H1 (cell line): ENCODE data around the gene RAB38. TPM values are rescaled to one million over a fixed set of nuclear protein-coding genes. Genes with fewer than 3 reads are reported as not detected.

Source experiments
- CTCF ChIA-PET: fragments of 300-600 bp; sonication (Branson Sonifier 250); formaldehyde crosslinking; loops from one replicate; lab custom pipeline; 2021; ENCODE audit not compliant: partially characterized antibody; lab: Charles Lee
- POLR2A ChIA-PET: fragments of 300-600 bp; sonication (Branson Sonifier 250); formaldehyde crosslinking; loops from one replicate; lab custom pipeline; 2021; ENCODE audit warnings: inconsistent platforms; ENCODE audit not compliant: partially characterized antibody; lab: Charles Lee
- DNase-seq, 2 experiments: peaks; one replicate each; pipeline versions ENCODE4 v3.0.0 to v3.0.0-alpha.2; 2010 to 2022; ENCODE audit warnings: low spot score in 2 of 2, low read depth in 1 of 2, mixed read lengths in 1 of 2
- FAIRE-seq: peaks from 2 replicates; lab custom pipeline; 2011; peaks lifted over from hg19 to GRCh38; lab: Jason Lieb, UNC
- H2AFZ ChIP-seq: 2 replicates; pipeline ENCODE4 v1.8.1; 2012; ENCODE audit warnings: low read length, inconsistent platforms
- H2AK5ac ChIP-seq: 2 replicates; pipeline ENCODE4 v1.6.1; 2013; ENCODE audit warnings: low read depth, low read length
- H2BK120ac ChIP-seq: replicated peaks from 2 replicates; pipeline ENCODE3; 2013; ENCODE audit warnings: low read depth, low read length, inconsistent platforms
- H2BK12ac ChIP-seq: 2 replicates; pipeline ENCODE4 v1.6.1; 2013; ENCODE audit warnings: low read depth, low read length
- H2BK15ac ChIP-seq: 2 replicates; pipeline ENCODE4 v1.6.1; 2013; ENCODE audit warnings: low read length
- H2BK20ac ChIP-seq: 2 replicates; pipeline ENCODE4 v1.6.1; 2013; ENCODE audit warnings: low read length
- H2BK5ac ChIP-seq: 2 replicates; pipeline ENCODE4 v1.6.1; 2013; ENCODE audit warnings: low read depth, low read length
- H3K14ac ChIP-seq: 2 replicates; pipeline ENCODE4 v1.6.1; 2013; ENCODE audit warnings: inconsistent platforms; ENCODE audit not compliant: insufficient read length
- H3K18ac ChIP-seq: 2 replicates; pipeline ENCODE4 v1.6.1; 2013; ENCODE audit warnings: low read length; ENCODE audit errors: extremely low read depth
- H3K23ac ChIP-seq: 2 replicates; pipeline ENCODE4 v1.6.1; 2013; ENCODE audit warnings: inconsistent platforms; ENCODE audit not compliant: insufficient read length
- H3K23me2 ChIP-seq: 2 replicates; pipeline ENCODE4 v1.6.1; 2013; ENCODE audit warnings: low read depth, low read length
- H3K27ac ChIP-seq: 2 replicates; pipeline ENCODE4 v1.6.1; 2011; ENCODE audit warnings: low read depth, low read length, inconsistent platforms
- H3K27me3 ChIP-seq, 4 experiments: replicated peaks in 1 of 4; 1 replicate in 1 of 4; 2 replicates in 3 of 4; pipeline versions ENCODE4 v1.6.1 to v1.8.1; 2011 to 2013; ENCODE audit warnings: low read length in 3 of 4, mild to moderate bottlenecking in 3 of 4, inconsistent platforms in 2 of 4, mixed read lengths in 2 of 4, moderate library complexity in 1 of 4; ENCODE audit not compliant: control insufficient read depth in 3 of 4, insufficient read depth in 3 of 4; ENCODE audit errors: extremely low read depth in 1 of 4
- H3K36me3 ChIP-seq, 4 experiments: 2 replicates each; pipeline versions ENCODE4 v1.6.1 to v1.8.1; 2011 to 2013; ENCODE audit warnings: mild to moderate bottlenecking in 4 of 4, low read length in 3 of 4, moderate library complexity in 2 of 4, control low read depth in 1 of 4, inconsistent platforms in 1 of 4; ENCODE audit not compliant: insufficient read depth in 4 of 4, control insufficient read depth in 2 of 4
- H3K4ac ChIP-seq: replicated peaks from 2 replicates; pipeline ENCODE3; 2013; ENCODE audit warnings: low read length, low read depth, mixed read lengths, inconsistent platforms; ENCODE audit not compliant: insufficient read length
- H3K4me1 ChIP-seq, 4 experiments: replicated peaks in 1 of 4; 1 replicate in 1 of 4; 2 replicates in 3 of 4; pipeline versions ENCODE4 v1.6.1 to v1.8.1; 2011 to 2013; ENCODE audit warnings: low read length in 3 of 4, inconsistent platforms in 2 of 4, mixed read lengths in 1 of 4; ENCODE audit not compliant: insufficient read depth in 4 of 4, control insufficient read depth in 3 of 4
- H3K4me2 ChIP-seq, 2 experiments: 2 replicates each; pipeline versions ENCODE4 v1.6.1 to v1.8.1; 2011 to 2013; ENCODE audit warnings: low read depth in 2 of 2, low read length in 2 of 2, control low read depth in 1 of 2, inconsistent platforms in 1 of 2, mild to moderate bottlenecking in 1 of 2; ENCODE audit not compliant: insufficient read depth in 1 of 2
- H3K4me3 ChIP-seq, 4 experiments: fragments of 200-600, 300-600 bp in 1 of 4; sonication (generic), shearing (Covaris generic), sonication (Bioruptor Twin) in 1 of 4; 2 replicates each; pipeline versions ENCODE4 v1.5.1 to v1.8.1; 2011 to 2016; ENCODE audit warnings: low read length in 4 of 4, low read depth in 3 of 4, control low read depth in 2 of 4, inconsistent platforms in 2 of 4, mild to moderate bottlenecking in 2 of 4, mixed read lengths in 1 of 4, moderate library complexity in 1 of 4; ENCODE audit not compliant: insufficient read depth in 2 of 4; ENCODE audit errors: extremely low read depth in 1 of 4
- H3K56ac ChIP-seq: replicated peaks from 2 replicates; pipeline ENCODE3; 2013; ENCODE audit warnings: low read depth, mild to moderate bottlenecking, mixed read lengths, low read length, inconsistent platforms; ENCODE audit not compliant: insufficient read length
- H3K79me1 ChIP-seq: 2 replicates; pipeline ENCODE4 v1.6.1; 2013; ENCODE audit warnings: low read depth, low read length, control low read depth
- H3K79me2 ChIP-seq, 2 experiments: 2 replicates each; pipeline versions ENCODE4 v1.6.1 to v1.8.1; 2012 to 2013; ENCODE audit warnings: low read length in 2 of 2, mild to moderate bottlenecking in 2 of 2, inconsistent platforms in 1 of 2; ENCODE audit not compliant: insufficient read depth in 2 of 2, control insufficient read depth in 1 of 2
- H3K9ac ChIP-seq, 4 experiments: replicated peaks in 1 of 4; 1 replicate in 1 of 4; 2 replicates in 3 of 4; pipeline versions ENCODE4 v1.6.1 to v1.8.1; 2011 to 2013; ENCODE audit warnings: low read depth in 3 of 4, low read length in 3 of 4, control low read depth in 2 of 4, mild to moderate bottlenecking in 2 of 4, moderate library complexity in 2 of 4, inconsistent platforms in 1 of 4; ENCODE audit errors: extremely low read depth in 1 of 4
- H3K9me3 ChIP-seq, 2 experiments: 2 replicates each; pipeline versions ENCODE4 v1.6.1 to v1.8.1; 2012 to 2013; ENCODE audit warnings: mild to moderate bottlenecking in 2 of 2, moderate library complexity in 2 of 2, control low read depth in 1 of 2, inconsistent platforms in 1 of 2, low read depth in 1 of 2, low read length in 1 of 2, mixed read lengths in 1 of 2; ENCODE audit not compliant: insufficient read depth in 2 of 2
- H4K20me1 ChIP-seq, 2 experiments: replicated peaks in 1 of 2; 2 replicates each; pipeline versions ENCODE3 to v1.8.1; 2011 to 2013; ENCODE audit warnings: inconsistent platforms in 2 of 2, low read length in 2 of 2, mild to moderate bottlenecking in 1 of 2; ENCODE audit not compliant: insufficient read depth in 2 of 2, control insufficient read depth in 1 of 2
- H4K5ac ChIP-seq: 2 replicates; pipeline ENCODE4 v1.6.1; 2013; ENCODE audit warnings: low read length, low read depth, mixed read lengths, inconsistent platforms; ENCODE audit not compliant: insufficient read length
- H4K8ac ChIP-seq: 2 replicates; pipeline ENCODE4 v1.8.0; 2013; ENCODE audit warnings: mild to moderate bottlenecking, moderate library complexity, low read length, inconsistent platforms; ENCODE audit not compliant: insufficient read depth; ENCODE audit errors: extremely low read depth
- H4K91ac ChIP-seq: replicated peaks from 2 replicates; pipeline ENCODE3; 2013; ENCODE audit warnings: low read length, mixed read lengths, inconsistent platforms; ENCODE audit not compliant: insufficient read length
- ASH2L ChIP-seq: fragments of 200-600, 300-600 bp; sonication (generic); IDR thresholded peaks from one replicate; pipeline ENCODE4 v1.7.1; 2017; ENCODE audit warnings: low read length
- CBX8 ChIP-seq: fragments of 300-800, 300-1000 bp; sonication (generic); IDR thresholded peaks from 2 replicates; pipeline ENCODE4 v1.7.1; 2016; ENCODE audit warnings: low read depth, low read length, borderline replicate concordance
- EZH2 ChIP-seq: fragments of 200-600 bp; sonication (generic); IDR thresholded peaks from 2 replicates; pipeline ENCODE4 v1.7.1; 2012; ENCODE audit warnings: low read depth, mild to moderate bottlenecking, moderate library complexity, low read length, inconsistent platforms; ENCODE audit not compliant: severe bottlenecking
- HDAC2 ChIP-seq, 2 experiments: fragments of 300-600 bp in 1 of 2; sonication (generic) in 1 of 2; IDR thresholded peaks; 2 replicates each; pipeline ENCODE4 v1.6.1; 2011 to 2012; ENCODE audit warnings: low read depth in 2 of 2, low read length in 2 of 2, mild to moderate bottlenecking in 2 of 2, moderate library complexity in 2 of 2, borderline replicate concordance in 1 of 2, inconsistent platforms in 1 of 2
- KDM5A ChIP-seq: fragments of 200-600 bp; IDR thresholded peaks from 2 replicates; pipeline ENCODE4 v1.7.1; 2012; ENCODE audit warnings: mild to moderate bottlenecking, low read length, inconsistent platforms, mixed read lengths
- POLR2A ChIP-seq, 2 experiments: IDR thresholded peaks; 1 replicate in 1 of 2; 2 replicates in 1 of 2; pipeline ENCODE4 v1.6.1; 2011; ENCODE audit warnings: low read depth in 2 of 2, low read length in 2 of 2, mild to moderate bottlenecking in 2 of 2; ENCODE audit errors: control extremely low read depth in 1 of 2
- POLR2AphosphoS5 ChIP-seq: IDR thresholded peaks from 2 replicates; pipeline ENCODE4 v1.6.1; 2011; ENCODE audit warnings: low read depth, low read length
- ZNF274 ChIP-seq: IDR thresholded peaks from 2 replicates; pipeline ENCODE4 v1.7.0; 2012; ENCODE audit warnings: low read length, borderline replicate concordance; ENCODE audit errors: extremely low read depth
- WGBS, 2 experiments: shearing (Covaris generic) in 1 of 2; methylation state at CpG; one replicate each; pipeline versions ENCODE4 v1.1.6 to v1.1.7; 2013 to 2015; ENCODE audit warnings: low lambda C conversion rate in 2 of 2, mixed read lengths in 2 of 2, inconsistent platforms in 1 of 2, low coverage in 1 of 2, missing lambda C conversion rate in 1 of 2; ENCODE audit not compliant: insufficient replicate concordance in 2 of 2, insufficient coverage in 1 of 2, insufficient read length in 1 of 2; ENCODE audit errors: extremely low coverage in 1 of 2, missing lambda C conversion rate in 1 of 2; 5-methylcytosine and 5-hydroxymethylcytosine counted together
- polyA plus RNA-seq, 7 experiments: library from polyadenylated mRNA; depleted of rRNA in 3 of 7; stranded (reverse) in 5 of 7; unstranded in 2 of 7; fragments of >200 nt in 5 of 7; fragments of 200-250 nt in 2 of 7; gene quantifications; 1 replicate in 5 of 7; 2 replicates in 1 of 7; 4 replicates in 1 of 7; pipeline versions ENCODE4 v1.2.1 to v1.2.3, GENCODE V29; 2011 to 2013; ENCODE audit warnings: missing spikeins in 2 of 7, mixed read lengths in 2 of 7
- total RNA-seq: library from RNA; stranded (reverse); fragmentation: NEBNext Ultra II Directional; extraction: Animal tissue kit (Norgen Biotek cat#: 25700); gene quantifications from 2 replicates; pipeline ENCODE4 v1.2.1, GENCODE V29; 2021
- TF ChIP-seq, protein P1 (sequence below): IDR thresholded peaks from 2 replicates; pipeline ENCODE4 v1.6.1; 2012; ENCODE audit warnings: inconsistent platforms
- TF ChIP-seq, protein P2 (sequence below): IDR thresholded peaks from 2 replicates; pipeline ENCODE4 v1.6.1; 2011; ENCODE audit warnings: low read depth, mild to moderate bottlenecking, low read length; ENCODE audit not compliant: insufficient read depth

RAB38 gene
- total and polyA plus RNA-seq, 2 of the 8 experiments (the other 6 are each of a cell fraction or from before 2014, with no cell fraction given), result 15.4 to 16.5 TPM

DNA sequence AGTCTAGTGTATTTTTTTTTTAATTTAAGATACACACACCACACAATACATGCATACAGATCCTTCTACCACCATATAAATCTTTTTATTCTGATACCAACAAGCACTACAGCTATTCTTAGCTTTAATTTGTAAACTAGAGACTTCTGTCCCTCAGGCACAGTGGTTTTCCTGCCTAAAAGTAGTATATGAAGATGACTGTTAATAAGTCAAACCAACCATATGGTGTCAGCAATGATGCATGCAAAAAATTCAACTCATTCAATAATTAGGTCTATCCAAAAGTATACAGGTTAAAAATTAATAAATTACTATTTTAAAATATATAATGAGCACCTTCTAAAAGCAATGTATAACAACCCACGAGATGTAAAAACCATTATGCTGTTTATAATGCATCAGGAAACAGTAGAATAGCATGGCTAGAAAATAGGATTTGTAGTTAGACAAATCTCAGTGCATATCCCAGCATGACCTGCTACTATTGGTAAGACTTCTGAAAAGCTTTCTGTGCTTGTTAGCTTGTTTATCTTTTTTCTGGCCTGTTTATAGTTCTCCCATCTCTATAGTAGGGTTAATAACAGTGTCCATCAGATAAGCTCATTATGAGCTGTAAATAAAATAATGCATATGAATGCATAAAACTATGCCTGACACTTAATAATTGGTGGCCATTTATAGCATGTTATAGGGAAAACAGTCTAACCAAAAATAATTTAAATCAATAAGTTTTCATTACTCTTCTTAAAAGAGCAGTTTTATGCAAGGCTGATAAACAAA lies 10.2 kb downstream of the RAB38 start:
- Histone ChIP-seq H2BK12ac (no peak overlapping the region), H3K27ac (no peak overlapping the region), H2BK5ac (no peak overlapping the region), H4K8ac (no peak overlapping the region), H2BK120ac (no peak overlapping the region), H2BK15ac (no peak overlapping the region), H4K91ac (no peak overlapping the region), H3K18ac (no peak overlapping the region), H4K5ac (no peak overlapping the region), H3K14ac (no peak overlapping the region), H3K79me1 (no peaks in the 10 kb centered on the region), H3K9me3 (no peaks in the 10 kb centered on the region), H3K23ac (no peak overlapping the region), H3K4me1 (no peaks in the 10 kb centered on the region), H2AK5ac (no peak overlapping the region), H3K4ac (no peak overlapping the region), H2AFZ (no peak overlapping the region), H3K4me3 (no peak overlapping the region), H4K20me1 (no peaks in the 10 kb centered on the region), H3K23me2 (no peaks in the 10 kb centered on the region), H3K27me3 (no peaks in the 10 kb centered on the region), H3K36me3 (no peaks in the 10 kb centered on the region), H3K4me2 (no peak overlapping the region), H3K56ac (no peak overlapping the region), H3K79me2 (no peaks in the 10 kb centered on the region), H3K9ac (no peak overlapping the region), H2BK20ac (no peak overlapping the region)
- ChIA-PET CTCF (interaction anchor here (0.7 kb wide), 1 partner anchor 18 kb away, joined by 3 read pairs; no protein-coding TSS in a partner anchor), POLR2A (interaction anchor here (1.5 kb wide), 1 partner anchor 11 kb away, joined by 3 read pairs; no protein-coding TSS in a partner anchor)
- WGBS, 2 experiments, result 83% methylated on average over 1 of the region's 1 CpG; no CpG with 5 or more reads in 1 of the 2 experiments
- FAIRE-seq (no peak), DNase-seq (no peak)
- no peak for TF ChIP-seq KDM5A
- no peak for TF ChIP-seq CBX8
- TF ChIP-seq, protein P1, sequence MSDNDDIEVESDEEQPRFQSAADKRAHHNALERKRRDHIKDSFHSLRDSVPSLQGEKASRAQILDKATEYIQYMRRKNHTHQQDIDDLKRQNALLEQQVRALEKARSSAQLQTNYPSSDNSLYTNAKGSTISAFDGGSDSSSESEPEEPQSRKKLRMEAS, result no peak
- TF ChIP-seq, protein P2, sequence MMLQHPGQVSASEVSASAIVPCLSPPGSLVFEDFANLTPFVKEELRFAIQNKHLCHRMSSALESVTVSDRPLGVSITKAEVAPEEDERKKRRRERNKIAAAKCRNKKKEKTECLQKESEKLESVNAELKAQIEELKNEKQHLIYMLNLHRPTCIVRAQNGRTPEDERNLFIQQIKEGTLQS, result no peak
- no peak for TF ChIP-seq HDAC2 (IDR thresholded peaks at IDR 0.05; ENCODE audit: borderline replicate concordance in 1 of 2, low read depth in 2 of 2, low read length in 2 of 2)
- no peak for TF ChIP-seq ASH2L
- TF ChIP-seq EZH2, result no peak
- no peak for TF ChIP-seq POLR2AphosphoS5
- no peak for TF ChIP-seq ZNF274
- no peak for TF ChIP-seq POLR2A (IDR thresholded peaks at IDR 0.05; ENCODE audit: control extremely low read depth in 1 of 2, low read depth in 2 of 2, low read length in 2 of 2)
